Iris pigment epithelial cell (primary cell): ENCODE results near the gene BCL2L2.
A peak's percentile ranks its signal among the peaks of the same experiment; 100 is the strongest.
"Not testable (repeated sequence)": the region's sequence is repeated elsewhere in the genome, so short reads cannot be mapped to it uniquely, and the experiment has no call there.

Experiments used
- DNase-seq: peaks from one replicate; pipeline ENCODE4 v3.0.0-alpha.2; 2011; ENCODE audit warnings: low read depth

BCL2L2 gene

DNA sequence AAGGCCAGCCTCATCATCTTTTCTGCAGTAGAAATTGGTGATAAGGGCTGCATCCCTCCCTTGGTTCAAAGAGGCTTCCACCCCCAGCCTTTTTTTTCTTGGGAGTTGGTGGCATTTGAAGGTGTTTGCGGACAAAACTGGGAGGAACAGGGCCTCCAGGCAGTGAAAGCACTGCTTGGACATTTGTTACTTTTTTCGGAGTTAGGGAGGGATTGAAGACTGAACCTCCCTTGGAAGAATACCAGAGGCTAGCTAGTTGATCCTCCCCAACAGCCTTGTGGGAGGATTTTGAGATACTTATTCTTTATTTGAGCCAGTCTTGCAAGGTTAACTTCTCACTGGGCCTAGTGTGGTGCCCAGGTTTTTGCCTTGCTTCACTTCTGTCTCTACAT, 17.8 kb downstream of the BCL2L2 start:
- no peak for DNase-seq

- no peak for DNase-seq
Measured at GRCh38 chr14:23324993-23325392, 18.4 kb downstream of the BCL2L2 start.

- not testable (repeated sequence) for DNase-seq
Measured at GRCh38 chr14:23325746-23326145, 19.1 kb downstream of the BCL2L2 start.

GRCh38 chr14:23326491-23327332, 20.1 kb downstream of the BCL2L2 start:
- no peak for DNase-seq

- peak; percentile 78 for DNase-seq
Measured at GRCh38 chr14:23327947-23328744, 21.5 kb downstream of the BCL2L2 start.

DNA sequence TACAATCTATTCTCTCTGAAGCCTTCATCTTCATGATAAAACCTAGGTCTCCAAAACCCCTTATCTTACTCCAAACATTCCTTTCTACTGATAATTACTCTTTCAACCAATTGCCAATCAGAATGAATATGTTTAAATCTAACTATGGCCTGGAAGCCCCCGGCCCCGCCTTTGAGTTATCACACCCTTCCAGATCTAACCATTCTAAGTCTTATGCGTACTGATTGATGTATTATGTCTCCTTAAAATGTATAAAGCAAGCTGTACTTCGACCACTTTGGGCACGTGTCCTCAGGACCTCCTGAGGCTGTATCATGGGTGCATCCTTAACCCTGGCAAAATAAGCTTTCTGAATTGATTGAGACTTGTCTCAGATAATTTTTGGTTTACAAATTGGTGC, 29.0 kb downstream of the BCL2L2 start:
- no peak for DNase-seq

GRCh38 chr14:23339506-23340268, 33.1 kb downstream of the BCL2L2 start:
- DNase-seq = no peak

GRCh38 chr14:23344481-23344880, 37.8 kb downstream of the BCL2L2 start:
- no peak for DNase-seq

DNA sequence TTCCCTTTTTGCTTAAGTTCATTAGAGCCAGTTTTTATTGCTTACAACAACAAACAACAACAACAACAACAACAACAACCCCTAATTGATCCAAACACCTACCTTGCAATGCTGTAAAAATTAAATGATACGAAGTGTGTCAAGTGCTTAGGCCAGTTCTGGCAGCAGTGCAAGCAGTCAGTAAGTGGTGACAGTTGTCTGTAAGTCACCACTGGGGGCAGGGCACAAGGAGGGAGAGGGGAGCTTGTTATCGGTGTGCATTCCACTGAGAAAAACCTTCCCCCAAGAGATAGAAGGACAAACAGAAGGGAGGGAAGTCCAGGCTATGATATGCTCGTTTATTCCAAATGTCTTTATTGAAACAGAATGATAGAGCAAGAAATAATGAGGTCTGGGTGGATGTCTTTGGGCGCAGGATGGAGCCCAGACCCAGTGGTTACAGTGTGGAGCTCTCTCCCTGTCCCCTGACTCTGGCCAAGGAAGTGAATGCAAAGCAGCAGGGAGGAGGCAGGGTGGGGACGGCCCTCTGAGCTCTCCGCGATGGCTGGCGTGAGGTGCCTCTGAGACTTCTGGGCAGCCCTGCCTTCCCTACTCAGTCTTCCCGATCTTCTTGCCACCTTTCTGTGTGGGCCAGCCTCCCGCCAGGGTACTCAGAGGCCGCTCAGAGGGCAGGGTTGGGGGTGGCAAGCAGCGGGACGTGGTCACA, 39.5 kb downstream of the BCL2L2 start:
- DNase-seq = no peak

DNA sequence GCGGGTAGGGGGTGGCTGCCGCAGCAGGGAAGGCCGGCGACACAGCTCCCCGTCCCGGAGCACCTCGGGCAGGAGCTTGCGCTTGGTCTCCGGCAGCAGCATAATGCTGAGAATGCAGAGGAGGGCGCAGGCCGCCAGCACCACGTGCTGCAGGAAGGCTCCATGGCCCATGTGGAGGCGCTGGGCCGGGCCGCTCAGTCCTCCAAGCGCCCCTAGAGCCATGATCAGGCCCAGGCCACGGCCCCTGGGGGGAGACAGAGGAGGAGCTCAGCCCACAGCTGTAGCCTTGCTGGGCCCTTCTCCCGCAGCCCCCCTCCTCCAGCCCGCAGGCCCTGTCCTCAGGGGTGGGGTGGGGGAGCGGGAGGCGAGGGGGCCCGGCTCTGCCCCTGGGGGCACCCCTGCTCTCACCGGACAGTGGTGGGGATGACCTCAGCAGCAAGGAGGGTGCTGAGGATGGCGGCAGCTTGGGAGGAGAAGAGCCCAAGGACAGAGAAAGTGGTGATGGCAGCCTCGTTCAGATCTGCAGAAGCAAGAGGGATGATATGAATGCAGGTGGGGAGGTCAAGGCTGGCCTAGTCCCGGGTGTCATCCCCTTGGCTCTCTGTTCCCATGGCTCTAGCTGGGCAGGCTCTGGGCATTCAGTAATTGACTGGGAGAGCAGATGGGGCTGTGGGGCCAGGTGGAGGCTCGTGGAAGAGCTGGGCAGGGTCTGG, 40.2 kb downstream of the BCL2L2 start:
- DNase-seq = no peak

- DNase-seq = no peak
Measured at GRCh38 chr14:23347406-23348296, 41.0 kb downstream of the BCL2L2 start.

- DNase-seq = no peak
Measured at GRCh38 chr14:23348297-23348655, 41.6 kb downstream of the BCL2L2 start.

DNA sequence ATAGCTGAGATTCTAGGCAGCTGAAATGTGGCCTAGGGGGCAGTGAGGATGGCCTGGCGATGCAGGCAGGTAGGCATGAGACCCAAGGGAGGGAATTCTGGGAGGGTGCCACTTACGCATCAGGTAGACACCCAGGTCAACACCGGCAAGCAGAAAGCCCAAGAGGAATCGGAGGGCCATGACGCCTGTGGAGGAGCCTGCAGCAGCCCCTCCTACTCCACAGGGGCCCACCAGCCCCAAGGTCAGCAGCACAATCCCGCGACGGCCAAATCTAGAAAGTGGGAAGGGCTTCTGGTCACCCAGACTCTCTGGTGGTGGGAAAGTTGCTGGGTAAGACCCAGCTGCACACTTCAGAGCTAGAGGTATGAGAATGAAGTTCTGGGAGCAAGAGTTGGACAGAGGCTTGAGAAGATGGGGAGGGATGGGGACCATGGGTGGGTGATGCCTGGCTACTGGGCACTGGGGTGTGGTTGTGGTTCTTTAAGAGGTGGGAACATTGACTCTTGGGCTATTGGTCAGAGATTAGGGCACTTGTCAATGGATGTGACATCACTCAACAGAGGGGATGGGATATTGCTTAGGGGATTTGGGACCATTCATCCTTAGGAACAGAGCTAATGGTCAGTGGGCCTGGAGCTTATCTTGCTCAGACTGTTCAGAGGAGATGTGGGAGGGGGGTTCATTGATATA, 42.7 kb downstream of the BCL2L2 start:
- DNase-seq = no peak

DNA sequence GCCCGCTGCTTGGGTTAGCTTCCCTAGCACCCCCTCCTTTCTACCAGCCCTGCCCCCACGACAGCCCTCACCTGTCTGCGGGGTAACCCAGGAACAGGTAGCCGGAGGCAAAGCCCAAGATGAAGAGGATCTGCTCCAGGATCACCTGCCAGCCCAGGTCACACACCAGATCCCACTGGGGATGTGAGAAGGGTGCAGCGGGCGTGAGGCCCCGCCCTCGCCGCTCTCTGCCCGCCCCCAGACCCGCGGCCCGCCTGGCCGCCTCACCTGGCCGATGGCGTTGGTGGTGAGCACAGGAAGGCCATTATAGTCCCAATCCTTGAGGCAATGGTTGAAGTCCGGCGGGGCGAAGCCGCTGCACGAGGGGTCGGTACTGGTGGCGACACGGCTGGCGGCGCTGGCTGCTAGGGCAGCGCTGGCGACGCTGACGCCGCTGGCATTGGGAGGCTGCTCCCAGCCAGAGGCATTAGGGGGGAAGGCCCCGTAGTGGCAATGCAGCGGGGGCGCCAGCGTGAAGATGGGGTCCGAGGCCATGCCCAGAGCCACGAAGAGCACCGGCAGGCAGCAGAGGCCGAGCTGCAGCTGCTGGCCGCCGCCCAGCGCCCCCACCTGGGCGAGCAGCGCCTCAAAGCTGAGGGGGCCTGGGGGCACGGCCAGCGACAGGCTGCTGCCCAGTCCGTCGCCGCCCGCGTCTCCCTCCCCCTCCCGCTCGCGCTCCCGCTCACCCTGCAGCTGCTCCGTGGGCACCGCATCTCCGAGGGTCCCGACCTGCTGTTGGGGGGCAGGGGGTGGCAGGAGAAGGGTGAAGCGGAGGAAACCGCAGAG, 45.3 kb downstream of the BCL2L2 start:
- DNase-seq = no peak

GRCh38 chr14:23352506-23353432, 46.1 kb downstream of the BCL2L2 start, which contains the start of gene SLC22A17:
SLC22A17 (minus strand) TSS chr14:23352887.
- DNase-seq = peak; percentile 91

- DNase-seq = no peak
Measured at GRCh38 chr14:23353433-23353780, 46.8 kb downstream of the BCL2L2 start.

GRCh38 chr14:23354990-23355389, 48.4 kb downstream of the BCL2L2 start:
- no peak for DNase-seq
